DOHH2 (cell line): ENCODE results near the gene MTOR.

Source experiments
- H3F3A ChIP-seq: fragments of 200-600 bp; sonication (generic), shearing (Covaris generic); 2 replicates; pipeline ENCODE4 v1.6.0; 2016; ENCODE audit warnings: antibody characterized with exemption, mild to moderate bottlenecking; ENCODE audit not compliant: control insufficient read depth, insufficient read depth
- H3K27ac ChIP-seq: fragments of 200-600 bp; sonication (generic); 2 replicates; pipeline ENCODE4 v1.5.1; 2014; ENCODE audit warnings: low read depth, mild to moderate bottlenecking, low read length, moderate library complexity
- H3K27me3 ChIP-seq: fragments of 200-600 bp; sonication (generic); 2 replicates; pipeline ENCODE4 v1.6.1; 2014; ENCODE audit warnings: mild to moderate bottlenecking, low read length, mixed read lengths; ENCODE audit not compliant: control insufficient read depth
- H3K36me3 ChIP-seq: fragments of 200-600 bp; sonication (generic); 2 replicates; pipeline ENCODE4 v1.6.1; 2014; ENCODE audit warnings: mild to moderate bottlenecking, low read length, moderate library complexity, mixed read lengths; ENCODE audit not compliant: control insufficient read depth
- H3K4me1 ChIP-seq: fragments of 200-600 bp; sonication (generic); 2 replicates; pipeline ENCODE4 v1.6.1; 2014; ENCODE audit warnings: mild to moderate bottlenecking, low read length, mixed read lengths; ENCODE audit not compliant: control insufficient read depth
- H3K4me2 ChIP-seq: fragments of 200-600 bp; sonication (generic); 2 replicates; pipeline ENCODE4 v1.6.0; 2014; ENCODE audit warnings: mild to moderate bottlenecking, low read length, moderate library complexity
- H3K4me3 ChIP-seq: fragments of 200-600 bp; sonication (generic); 2 replicates; pipeline ENCODE4 v1.5.1; 2014; ENCODE audit warnings: mild to moderate bottlenecking, low read length, mixed read lengths
- H3K79me2 ChIP-seq: fragments of 200-600 bp; sonication (generic); 2 replicates; pipeline ENCODE4 v1.6.1; 2014; ENCODE audit warnings: mild to moderate bottlenecking, low read length, mixed read lengths; ENCODE audit not compliant: control insufficient read depth
- H3K9me2 ChIP-seq: fragments of 200-600 bp; sonication (generic); replicated peaks from 2 replicates; pipeline ENCODE4 v1.6.1; 2014; ENCODE audit warnings: mild to moderate bottlenecking, low read length, mixed read lengths; ENCODE audit not compliant: control insufficient read depth
- H3K9me3 ChIP-seq: fragments of 200-600 bp; sonication (generic); 2 replicates; pipeline ENCODE4 v1.6.1; 2014; ENCODE audit warnings: antibody characterized with exemption, low read length, mixed read lengths; ENCODE audit not compliant: control insufficient read depth, insufficient read depth
- H4K20me1 ChIP-seq: fragments of 200-600 bp; sonication (generic); 2 replicates; pipeline ENCODE4 v1.6.0; 2014; ENCODE audit warnings: low read depth, mild to moderate bottlenecking, antibody characterized with exemption, low read length, moderate library complexity; ENCODE audit not compliant: control insufficient read depth, insufficient read depth
- CTCF ChIP-seq: fragments of 200-600 bp; sonication (generic); IDR thresholded peaks from one replicate; pipeline ENCODE4 v1.5.1; 2014; ENCODE audit warnings: antibody characterized with exemption, mild to moderate bottlenecking, low read depth, low read length; ENCODE audit not compliant: poor library complexity, severe bottlenecking
- EZH2phosphoT487 ChIP-seq: fragments of 200-600 bp; sonication (generic); IDR thresholded peaks from 2 replicates; pipeline ENCODE4 v1.6.1; 2017; ENCODE audit warnings: borderline replicate concordance, mild to moderate bottlenecking, antibody characterized with exemption, low read length, moderate library complexity, mixed read lengths

The MTOR gene

GRCh38 chr1:11114966-11115365 is 147.4 kb downstream of the MTOR start:
- peaks cover 48% of the 10 kb centered on the region for H3K36me3 ChIP-seq
- H3K9me3 ChIP-seq = no peaks in the 10 kb centered on the region
- no peak for TF ChIP-seq EZH2phosphoT487
- no peaks in the 10 kb centered on the region for H3K4me1 ChIP-seq
- no peaks in the 10 kb centered on the region; the same call in 1 of the 2 replicates for H3F3A ChIP-seq
- H3K4me2 ChIP-seq = no peak overlapping the region
- H3K27ac ChIP-seq = no peak overlapping the region
- H3K27me3 ChIP-seq = no peaks in the 10 kb centered on the region
- no peak overlapping the region for H3K4me3 ChIP-seq
- no peaks in the 10 kb centered on the region for H3K79me2 ChIP-seq
- H3K9me2 ChIP-seq = no peaks in the 10 kb centered on the region
- no peaks in the 10 kb centered on the region for H4K20me1 ChIP-seq

GRCh38 chr1:11109047-11109760 is 153.1 kb downstream of the MTOR start:
- Histone ChIP-seq H3K79me2 (no peaks in the 10 kb centered on the region), H3K4me3 (no peak overlapping the region), H3K27me3 (no peaks in the 10 kb centered on the region), H3K36me3 (peaks cover 53% of the 10 kb centered on the region), H3K27ac (no peak overlapping the region), H3F3A (no peaks in the 10 kb centered on the region; the same call in 1 of the 2 replicates), H3K9me2 (no peaks in the 10 kb centered on the region), H4K20me1 (no peaks in the 10 kb centered on the region), H3K9me3 (no peaks in the 10 kb centered on the region), H3K4me1 (no peaks in the 10 kb centered on the region), H3K4me2 (no peak overlapping the region)
- TF ChIP-seq EZH2phosphoT487 = no peak
- no peak for TF ChIP-seq CTCF

GRCh38 chr1:11107599-11107998 is 154.8 kb downstream of the MTOR start:
- Histone ChIP-seq H3K27me3 (no peaks in the 10 kb centered on the region), H3K27ac (no peak overlapping the region), H3K4me2 (no peak overlapping the region), H3K9me2 (no peaks in the 10 kb centered on the region), H3F3A (no peaks in the 10 kb centered on the region; the same call in 1 of the 2 replicates), H3K36me3 (peaks cover 39% of the 10 kb centered on the region), H3K4me1 (no peaks in the 10 kb centered on the region), H4K20me1 (no peaks in the 10 kb centered on the region), H3K4me3 (no peak overlapping the region), H3K9me3 (no peaks in the 10 kb centered on the region), H3K79me2 (no peaks in the 10 kb centered on the region)
- no peak for TF ChIP-seq CTCF
- no peak for TF ChIP-seq EZH2phosphoT487

GRCh38 chr1:11105586-11105985 is 156.8 kb downstream of the MTOR start:
- Histone ChIP-seq H4K20me1 (no peaks in the 10 kb centered on the region), H3K9me2 (no peaks in the 10 kb centered on the region), H3K27me3 (no peaks in the 10 kb centered on the region), H3K4me1 (no peaks in the 10 kb centered on the region), H3K9me3 (no peaks in the 10 kb centered on the region), H3K4me3 (no peak overlapping the region), H3K4me2 (no peak overlapping the region), H3K79me2 (no peaks in the 10 kb centered on the region), H3K27ac (no peak overlapping the region), H3K36me3 (peaks cover 31% of the 10 kb centered on the region), H3F3A (peaks cover 6% of the 10 kb centered on the region)
- TF ChIP-seq EZH2phosphoT487 = no peak
- no peak for TF ChIP-seq CTCF
